ENCODE measurements around the gene CD8B. TPM values are rescaled to one million over a fixed set of nuclear protein-coding genes. Genes with fewer than 3 reads are reported as not detected.

Gene CD8B
- total and polyA plus RNA-seq, 9 of the 15 experiments (the other 6 are each of a cell fraction or from before 2014, with no cell fraction given), result not detected

DNA sequence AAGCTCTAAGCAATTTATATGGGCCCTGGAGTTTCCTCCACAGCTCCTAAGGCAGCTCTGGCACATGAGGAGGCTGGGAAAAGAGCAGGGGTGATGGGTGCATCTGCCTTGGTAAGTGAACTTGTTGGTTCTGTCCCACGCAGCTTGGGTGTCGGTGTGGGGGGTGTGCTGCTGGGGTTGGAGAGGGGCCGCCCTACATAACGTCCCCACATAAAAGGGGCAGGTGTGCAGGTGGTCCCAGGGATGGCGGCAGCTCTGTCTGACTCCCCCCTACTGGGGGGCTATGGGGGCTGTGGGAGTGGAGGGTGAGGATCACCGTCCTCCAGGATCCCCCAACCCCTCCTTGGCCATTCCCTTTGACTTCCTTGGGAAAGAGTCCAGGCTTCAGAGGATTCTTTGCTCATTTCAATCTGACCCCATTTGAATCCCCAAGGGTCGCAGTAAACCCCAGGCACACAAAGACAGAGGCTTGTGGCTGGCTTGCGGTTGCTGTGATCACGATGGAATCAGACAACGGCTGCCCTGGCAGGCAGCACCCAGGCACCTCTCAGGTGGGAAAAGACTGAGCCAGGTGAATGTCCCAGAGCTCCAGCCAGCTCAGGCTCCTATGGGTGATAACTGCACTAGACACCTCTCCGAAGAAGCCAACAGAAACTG, 36.5 kb downstream of the CD8B start (continued):
- TF ChIP-seq, protein P1, sequence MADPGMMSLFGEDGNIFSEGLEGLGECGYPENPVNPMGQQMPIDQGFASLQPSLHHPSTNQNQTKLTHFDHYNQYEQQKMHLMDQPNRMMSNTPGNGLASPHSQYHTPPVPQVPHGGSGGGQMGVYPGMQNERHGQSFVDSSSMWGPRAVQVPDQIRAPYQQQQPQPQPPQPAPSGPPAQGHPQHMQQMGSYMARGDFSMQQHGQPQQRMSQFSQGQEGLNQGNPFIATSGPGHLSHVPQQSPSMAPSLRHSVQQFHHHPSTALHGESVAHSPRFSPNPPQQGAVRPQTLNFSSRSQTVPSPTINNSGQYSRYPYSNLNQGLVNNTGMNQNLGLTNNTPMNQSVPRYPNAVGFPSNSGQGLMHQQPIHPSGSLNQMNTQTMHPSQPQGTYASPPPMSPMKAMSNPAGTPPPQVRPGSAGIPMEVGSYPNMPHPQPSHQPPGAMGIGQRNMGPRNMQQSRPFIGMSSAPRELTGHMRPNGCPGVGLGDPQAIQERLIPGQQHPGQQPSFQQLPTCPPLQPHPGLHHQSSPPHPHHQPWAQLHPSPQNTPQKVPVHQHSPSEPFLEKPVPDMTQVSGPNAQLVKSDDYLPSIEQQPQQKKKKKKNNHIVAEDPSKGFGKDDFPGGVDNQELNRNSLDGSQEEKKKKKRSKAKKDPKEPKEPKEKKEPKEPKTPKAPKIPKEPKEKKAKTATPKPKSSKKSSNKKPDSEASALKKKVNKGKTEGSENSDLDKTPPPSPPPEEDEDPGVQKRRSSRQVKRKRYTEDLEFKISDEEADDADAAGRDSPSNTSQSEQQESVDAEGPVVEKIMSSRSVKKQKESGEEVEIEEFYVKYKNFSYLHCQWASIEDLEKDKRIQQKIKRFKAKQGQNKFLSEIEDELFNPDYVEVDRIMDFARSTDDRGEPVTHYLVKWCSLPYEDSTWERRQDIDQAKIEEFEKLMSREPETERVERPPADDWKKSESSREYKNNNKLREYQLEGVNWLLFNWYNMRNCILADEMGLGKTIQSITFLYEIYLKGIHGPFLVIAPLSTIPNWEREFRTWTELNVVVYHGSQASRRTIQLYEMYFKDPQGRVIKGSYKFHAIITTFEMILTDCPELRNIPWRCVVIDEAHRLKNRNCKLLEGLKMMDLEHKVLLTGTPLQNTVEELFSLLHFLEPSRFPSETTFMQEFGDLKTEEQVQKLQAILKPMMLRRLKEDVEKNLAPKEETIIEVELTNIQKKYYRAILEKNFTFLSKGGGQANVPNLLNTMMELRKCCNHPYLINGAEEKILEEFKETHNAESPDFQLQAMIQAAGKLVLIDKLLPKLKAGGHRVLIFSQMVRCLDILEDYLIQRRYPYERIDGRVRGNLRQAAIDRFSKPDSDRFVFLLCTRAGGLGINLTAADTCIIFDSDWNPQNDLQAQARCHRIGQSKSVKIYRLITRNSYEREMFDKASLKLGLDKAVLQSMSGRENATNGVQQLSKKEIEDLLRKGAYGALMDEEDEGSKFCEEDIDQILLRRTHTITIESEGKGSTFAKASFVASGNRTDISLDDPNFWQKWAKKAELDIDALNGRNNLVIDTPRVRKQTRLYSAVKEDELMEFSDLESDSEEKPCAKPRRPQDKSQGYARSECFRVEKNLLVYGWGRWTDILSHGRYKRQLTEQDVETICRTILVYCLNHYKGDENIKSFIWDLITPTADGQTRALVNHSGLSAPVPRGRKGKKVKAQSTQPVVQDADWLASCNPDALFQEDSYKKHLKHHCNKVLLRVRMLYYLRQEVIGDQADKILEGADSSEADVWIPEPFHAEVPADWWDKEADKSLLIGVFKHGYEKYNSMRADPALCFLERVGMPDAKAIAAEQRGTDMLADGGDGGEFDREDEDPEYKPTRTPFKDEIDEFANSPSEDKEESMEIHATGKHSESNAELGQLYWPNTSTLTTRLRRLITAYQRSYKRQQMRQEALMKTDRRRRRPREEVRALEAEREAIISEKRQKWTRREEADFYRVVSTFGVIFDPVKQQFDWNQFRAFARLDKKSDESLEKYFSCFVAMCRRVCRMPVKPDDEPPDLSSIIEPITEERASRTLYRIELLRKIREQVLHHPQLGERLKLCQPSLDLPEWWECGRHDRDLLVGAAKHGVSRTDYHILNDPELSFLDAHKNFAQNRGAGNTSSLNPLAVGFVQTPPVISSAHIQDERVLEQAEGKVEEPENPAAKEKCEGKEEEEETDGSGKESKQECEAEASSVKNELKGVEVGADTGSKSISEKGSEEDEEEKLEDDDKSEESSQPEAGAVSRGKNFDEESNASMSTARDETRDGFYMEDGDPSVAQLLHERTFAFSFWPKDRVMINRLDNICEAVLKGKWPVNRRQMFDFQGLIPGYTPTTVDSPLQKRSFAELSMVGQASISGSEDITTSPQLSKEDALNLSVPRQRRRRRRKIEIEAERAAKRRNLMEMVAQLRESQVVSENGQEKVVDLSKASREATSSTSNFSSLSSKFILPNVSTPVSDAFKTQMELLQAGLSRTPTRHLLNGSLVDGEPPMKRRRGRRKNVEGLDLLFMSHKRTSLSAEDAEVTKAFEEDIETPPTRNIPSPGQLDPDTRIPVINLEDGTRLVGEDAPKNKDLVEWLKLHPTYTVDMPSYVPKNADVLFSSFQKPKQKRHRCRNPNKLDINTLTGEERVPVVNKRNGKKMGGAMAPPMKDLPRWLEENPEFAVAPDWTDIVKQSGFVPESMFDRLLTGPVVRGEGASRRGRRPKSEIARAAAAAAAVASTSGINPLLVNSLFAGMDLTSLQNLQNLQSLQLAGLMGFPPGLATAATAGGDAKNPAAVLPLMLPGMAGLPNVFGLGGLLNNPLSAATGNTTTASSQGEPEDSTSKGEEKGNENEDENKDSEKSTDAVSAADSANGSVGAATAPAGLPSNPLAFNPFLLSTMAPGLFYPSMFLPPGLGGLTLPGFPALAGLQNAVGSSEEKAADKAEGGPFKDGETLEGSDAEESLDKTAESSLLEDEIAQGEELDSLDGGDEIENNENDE (IDR thresholded peaks at IDR 0.05; ENCODE audit: low read depth, low read length), result no peak
- TF ChIP-seq GATAD2B (IDR thresholded peaks at IDR 0.05; ENCODE audit: borderline replicate concordance), result no peak
- TF ChIP-seq SOX6 (IDR thresholded peaks at IDR 0.05), result no peak
- TF ChIP-seq PHF8 (IDR thresholded peaks at IDR 0.05; ENCODE audit: borderline replicate concordance, low read length), result no peak
- TF ChIP-seq, protein P2, sequence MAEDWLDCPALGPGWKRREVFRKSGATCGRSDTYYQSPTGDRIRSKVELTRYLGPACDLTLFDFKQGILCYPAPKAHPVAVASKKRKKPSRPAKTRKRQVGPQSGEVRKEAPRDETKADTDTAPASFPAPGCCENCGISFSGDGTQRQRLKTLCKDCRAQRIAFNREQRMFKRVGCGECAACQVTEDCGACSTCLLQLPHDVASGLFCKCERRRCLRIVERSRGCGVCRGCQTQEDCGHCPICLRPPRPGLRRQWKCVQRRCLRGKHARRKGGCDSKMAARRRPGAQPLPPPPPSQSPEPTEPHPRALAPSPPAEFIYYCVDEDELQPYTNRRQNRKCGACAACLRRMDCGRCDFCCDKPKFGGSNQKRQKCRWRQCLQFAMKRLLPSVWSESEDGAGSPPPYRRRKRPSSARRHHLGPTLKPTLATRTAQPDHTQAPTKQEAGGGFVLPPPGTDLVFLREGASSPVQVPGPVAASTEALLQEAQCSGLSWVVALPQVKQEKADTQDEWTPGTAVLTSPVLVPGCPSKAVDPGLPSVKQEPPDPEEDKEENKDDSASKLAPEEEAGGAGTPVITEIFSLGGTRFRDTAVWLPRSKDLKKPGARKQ (CRISPR knock-in tag; IDR thresholded peaks at IDR 0.05), result no peak
- no peak for TF ChIP-seq ZEB2 (IDR thresholded peaks at IDR 0.05)
- TF ChIP-seq ZNF766 (CRISPR knock-in tag; conservative IDR thresholded peaks at IDR 0.05), result no peak
- TF ChIP-seq ZNF239 (CRISPR knock-in tag; IDR thresholded peaks at IDR 0.05), result no peak
- TF ChIP-seq ELF1 (tag; IDR thresholded peaks at IDR 0.05), result no peak
- TF ChIP-seq ZFP36 (IDR thresholded peaks at IDR 0.05; ENCODE audit: low read depth, low read length, partially characterized antibody), result no peak
- TF ChIP-seq, protein P3, sequence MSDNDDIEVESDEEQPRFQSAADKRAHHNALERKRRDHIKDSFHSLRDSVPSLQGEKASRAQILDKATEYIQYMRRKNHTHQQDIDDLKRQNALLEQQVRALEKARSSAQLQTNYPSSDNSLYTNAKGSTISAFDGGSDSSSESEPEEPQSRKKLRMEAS (CRISPR knock-in tag; IDR thresholded peaks at IDR 0.05), result no peak

Data from K562 (cell line).